ENCODE data around the gene NPAS1. TPM values are rescaled to one million over a fixed set of nuclear protein-coding genes. Genes with fewer than 3 reads are reported as not detected.
"Not testable (repeated sequence)": the region's sequence is repeated elsewhere in the genome, so short reads cannot be mapped to it uniquely, and the experiment has no call there.

Gene NPAS1
- polyA plus RNA-seq, 4 donors: 0.78 to 3.7 (median 1.1) TPM

DNA sequence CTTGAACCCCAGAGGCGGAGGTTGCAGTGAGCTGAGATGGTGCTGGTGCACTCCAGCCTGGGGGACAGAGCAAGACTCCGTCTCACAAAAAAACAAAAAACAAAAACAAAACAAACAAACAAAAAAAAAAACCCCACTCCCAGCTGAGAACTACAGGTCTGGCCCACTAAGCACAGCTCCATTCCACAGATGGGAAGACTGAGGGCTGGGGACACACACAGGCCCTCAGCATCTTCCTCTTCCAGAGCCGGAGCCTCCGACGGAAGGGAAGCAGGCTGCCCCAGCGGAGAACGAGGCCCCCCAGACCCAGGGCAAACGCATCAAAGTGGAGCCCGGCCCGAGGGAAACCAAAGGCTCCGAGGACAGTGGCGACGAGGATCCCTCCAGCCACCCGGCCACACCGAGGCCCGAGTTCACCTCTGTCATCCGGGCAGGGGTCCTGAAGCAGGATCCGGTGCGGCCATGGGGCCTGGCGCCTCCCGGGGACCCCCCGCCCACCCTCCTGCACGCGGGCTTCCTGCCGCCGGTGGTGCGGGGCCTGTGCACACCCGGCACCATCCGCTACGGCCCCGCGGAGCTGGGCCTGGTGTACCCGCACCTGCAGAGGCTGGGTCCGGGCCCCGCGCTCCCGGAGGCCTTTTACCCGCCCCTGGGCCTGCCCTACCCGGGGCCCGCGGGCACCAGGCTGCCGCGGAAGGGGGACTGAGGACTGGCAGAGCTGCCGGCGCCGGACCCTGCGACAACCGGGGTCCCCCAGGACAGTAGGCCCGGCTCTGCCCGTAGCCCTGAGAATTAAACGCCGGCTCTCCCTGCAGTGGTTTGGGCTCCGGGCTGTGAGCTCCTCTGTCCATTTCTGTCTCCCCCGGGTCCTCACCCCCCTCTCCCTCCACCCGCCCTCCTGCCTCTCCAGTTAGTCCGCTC is 25.6 kb downstream of the NPAS1 start:
- DNase-seq (ENCODE audit: low read depth in 4 of 4, low spot score in 3 of 4): no peak

DNA sequence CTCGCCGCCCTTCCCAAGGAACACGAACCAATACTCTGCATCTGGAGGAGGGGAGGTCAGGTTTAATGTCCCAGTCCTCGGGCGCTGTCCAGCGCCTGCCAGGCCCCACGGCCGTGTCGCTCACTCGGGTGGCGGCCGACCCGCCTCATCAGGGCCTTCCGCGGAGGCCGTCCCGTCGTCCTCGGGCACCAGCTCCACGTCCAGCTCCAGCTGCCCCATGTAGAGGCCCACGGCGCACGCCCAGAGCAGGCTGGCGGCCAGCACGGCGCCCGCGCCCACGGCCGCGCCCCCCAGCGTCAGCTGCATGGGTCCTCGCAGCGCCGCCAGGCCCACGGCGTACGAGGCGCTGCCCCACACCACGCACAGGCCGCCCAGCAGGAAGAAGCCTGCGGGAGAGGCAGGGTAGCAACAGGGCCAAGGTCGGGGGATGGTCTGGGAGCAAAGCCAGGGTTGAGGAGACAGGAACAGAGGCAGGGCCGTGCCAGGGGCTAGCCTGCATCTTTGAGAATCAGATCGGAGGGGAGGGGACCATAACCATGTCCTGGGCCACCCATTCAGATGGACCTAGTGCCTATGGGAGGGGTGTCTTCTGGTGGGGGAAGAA is 26.3 kb downstream of the NPAS1 start:
- DNase-seq (ENCODE audit: low read depth in 4 of 4, low spot score in 3 of 4): no peak

DNA sequence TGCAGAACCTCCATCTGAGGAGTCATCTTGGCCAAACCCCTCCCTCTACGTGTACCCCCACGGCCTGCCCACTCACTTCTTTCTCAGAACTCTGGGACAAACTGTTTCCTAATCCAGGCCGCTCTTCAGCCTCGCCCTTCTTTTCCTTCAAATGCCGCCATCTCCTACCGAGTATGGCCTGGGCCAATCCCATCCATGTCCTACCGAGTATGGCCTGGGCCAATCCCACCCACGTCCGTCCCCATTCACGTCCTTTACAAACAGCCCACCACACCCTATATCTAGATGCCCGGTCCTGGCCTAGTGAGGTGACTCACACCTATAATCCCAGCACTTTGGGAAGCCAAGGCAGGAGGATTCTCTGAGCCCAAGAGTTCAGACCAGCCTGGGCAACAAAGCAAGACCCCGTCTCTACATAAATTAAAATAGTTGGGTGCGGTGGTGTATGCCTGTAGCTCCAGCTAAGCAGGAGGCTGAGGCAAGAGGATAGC is 27.7 kb downstream of the NPAS1 start:
- no peak for DNase-seq (ENCODE audit: low read depth in 4 of 4, low spot score in 3 of 4)

DNA sequence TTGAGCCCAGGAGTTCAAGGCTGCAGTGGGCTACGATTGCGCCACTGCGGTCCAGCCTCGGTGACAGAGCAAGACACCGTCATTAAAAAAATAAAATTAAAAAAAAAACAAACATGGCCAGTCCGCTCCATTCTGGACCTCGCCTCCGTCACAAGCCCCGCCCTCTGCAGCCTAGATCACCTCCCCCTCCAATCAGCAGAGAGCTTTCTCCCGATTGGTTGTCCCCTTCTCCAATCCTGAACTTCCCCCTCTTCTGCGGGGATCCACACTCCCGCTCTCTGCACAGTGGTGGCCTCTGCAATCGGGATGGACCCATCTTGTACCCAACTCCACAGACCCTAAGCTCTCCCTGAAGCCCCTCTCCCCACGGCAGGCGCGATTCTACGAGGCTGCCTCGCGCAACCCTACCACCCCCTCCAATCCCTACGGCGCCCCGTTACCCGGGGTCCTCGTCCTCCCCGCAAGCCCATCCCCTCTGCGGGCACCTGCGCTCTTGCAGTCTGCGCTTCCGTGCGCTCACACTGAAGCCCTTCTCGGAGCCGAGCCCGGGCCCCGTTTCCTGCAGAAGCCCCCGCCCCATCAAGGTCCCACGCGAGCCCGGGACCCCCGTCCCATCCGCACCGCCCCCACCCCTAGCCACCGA is 28.2 kb downstream of the NPAS1 start:
- DNase-seq (ENCODE audit: low read depth in 4 of 4, low spot score in 3 of 4): peak in 2 of 4 donors; percentile 60 to 76

- no peak for DNase-seq (ENCODE audit: low read depth in 4 of 4, low spot score in 3 of 4)
Observed at GRCh38 chr19:47049307-47049700, 29.7 kb downstream of the NPAS1 start.

GRCh38 chr19:47050562-47050961 is 30.9 kb downstream of the NPAS1 start:
- DNase-seq (ENCODE audit: low read depth in 4 of 4, low spot score in 3 of 4): not testable (repeated sequence)

- no peak for DNase-seq (ENCODE audit: low read depth in 4 of 4, low spot score in 3 of 4)
Observed at GRCh38 chr19:47056411-47056810, 36.8 kb downstream of the NPAS1 start.

DNA sequence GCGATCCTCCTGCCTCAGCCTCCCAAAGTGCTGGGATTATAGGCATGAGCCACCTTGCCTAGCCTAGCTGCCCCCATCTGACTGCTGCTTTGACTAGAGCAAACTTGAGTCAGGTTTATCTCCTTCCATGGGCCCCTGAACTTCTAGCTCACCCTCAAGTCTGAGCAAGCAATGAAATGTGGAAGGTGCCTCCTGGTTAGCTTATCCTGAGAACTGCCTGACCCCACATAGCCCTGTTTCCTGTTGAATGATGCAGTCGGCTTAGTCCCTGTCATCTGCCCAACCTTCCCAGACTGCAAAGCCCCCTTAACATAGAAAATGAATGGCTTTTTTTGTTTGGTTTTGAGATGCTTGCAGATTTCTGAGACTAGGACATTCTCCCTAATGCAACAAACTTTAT is 37.7 kb downstream of the NPAS1 start:
- DNase-seq (ENCODE audit: low read depth in 4 of 4, low spot score in 3 of 4): no peak

DNA sequence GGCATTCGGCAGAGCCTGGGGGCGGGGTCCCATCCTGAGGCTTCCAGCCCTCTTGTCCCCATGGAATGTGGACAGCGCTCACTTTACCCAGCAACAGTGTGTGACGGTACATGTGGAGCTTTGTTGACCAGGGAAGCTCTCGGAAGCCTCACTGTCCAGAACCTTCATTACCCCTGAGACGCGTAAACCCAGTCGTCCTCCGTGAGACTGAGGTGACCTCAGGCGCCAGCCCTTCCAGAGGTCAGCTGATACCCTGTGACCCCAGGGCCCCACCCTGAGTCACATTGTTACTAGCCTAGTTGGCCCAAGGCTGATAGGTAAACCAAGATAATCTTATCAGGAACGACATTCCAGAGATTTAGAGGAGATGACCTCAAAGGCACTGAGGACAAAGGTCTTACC is 39.0 kb downstream of the NPAS1 start:
- no peak for DNase-seq (ENCODE audit: low read depth in 4 of 4, low spot score in 3 of 4)

- DNase-seq (ENCODE audit: low read depth in 4 of 4, low spot score in 3 of 4): no peak
Observed at GRCh38 chr19:47063874-47064273, 44.2 kb downstream of the NPAS1 start.

DNA sequence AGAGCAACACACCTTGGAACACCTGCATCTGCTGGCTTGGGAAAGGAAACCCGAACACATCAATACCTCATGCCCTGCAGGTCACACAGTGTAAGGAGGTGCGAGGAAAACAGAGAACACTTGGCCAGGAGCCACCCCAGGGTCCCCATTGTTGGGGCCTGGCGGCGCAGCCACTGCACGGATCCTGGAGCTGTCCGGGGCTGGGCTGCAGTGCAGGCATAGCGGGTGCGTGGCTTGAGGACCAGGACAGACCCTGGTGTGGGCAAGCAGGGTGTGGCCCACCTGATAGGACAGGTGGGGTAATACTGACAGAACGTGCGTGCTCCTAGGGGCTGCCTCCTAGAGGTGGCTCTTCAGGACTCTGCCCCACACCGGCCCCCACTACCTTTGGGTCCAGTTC is 45.6 kb downstream of the NPAS1 start:
- no peak for DNase-seq (ENCODE audit: low read depth in 4 of 4, low spot score in 3 of 4)

DNA sequence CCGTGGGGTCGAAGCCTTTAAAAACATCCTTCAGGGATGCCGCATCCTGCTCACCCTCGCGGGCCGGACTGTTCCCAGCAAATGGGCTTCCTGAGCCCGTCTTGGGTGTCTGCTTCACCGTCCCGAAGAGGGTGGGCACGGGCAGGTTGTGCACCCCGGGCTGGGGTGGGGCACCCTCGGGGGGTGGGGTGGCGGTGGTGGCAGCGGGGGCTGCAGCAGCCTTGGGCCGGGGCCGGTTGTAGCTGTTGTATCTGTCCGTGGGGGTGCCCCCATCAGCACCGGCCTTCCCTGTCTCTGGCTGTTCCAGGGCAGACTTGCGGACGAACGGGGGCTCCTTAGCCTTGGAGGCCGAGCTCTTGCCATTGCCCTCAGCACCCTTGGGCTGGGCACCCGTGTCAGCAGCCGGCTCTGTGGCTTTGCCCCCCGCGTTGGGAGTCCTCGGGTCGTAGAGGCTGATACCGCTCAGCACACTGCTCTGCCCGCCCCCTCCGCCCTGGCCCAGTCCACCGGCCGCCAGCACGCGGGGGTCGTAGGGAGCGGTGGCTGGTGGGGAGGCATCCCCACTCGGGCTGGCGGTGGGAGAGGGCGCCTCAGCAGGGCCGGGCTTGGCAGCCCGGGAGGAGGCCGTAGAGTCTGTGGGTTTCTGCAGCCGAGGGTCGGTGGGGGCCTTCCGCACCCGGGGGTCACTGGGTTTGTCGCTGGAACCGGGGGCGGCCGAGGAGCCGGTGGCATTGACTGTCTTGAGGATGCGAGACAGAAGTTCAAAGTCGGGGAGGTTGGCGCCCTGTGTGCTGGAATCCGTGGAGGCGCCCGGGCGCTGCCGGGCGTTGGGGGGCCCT is 47.0 kb downstream of the NPAS1 start:
- DNase-seq (ENCODE audit: low read depth in 4 of 4, low spot score in 3 of 4): no peak

DNA sequence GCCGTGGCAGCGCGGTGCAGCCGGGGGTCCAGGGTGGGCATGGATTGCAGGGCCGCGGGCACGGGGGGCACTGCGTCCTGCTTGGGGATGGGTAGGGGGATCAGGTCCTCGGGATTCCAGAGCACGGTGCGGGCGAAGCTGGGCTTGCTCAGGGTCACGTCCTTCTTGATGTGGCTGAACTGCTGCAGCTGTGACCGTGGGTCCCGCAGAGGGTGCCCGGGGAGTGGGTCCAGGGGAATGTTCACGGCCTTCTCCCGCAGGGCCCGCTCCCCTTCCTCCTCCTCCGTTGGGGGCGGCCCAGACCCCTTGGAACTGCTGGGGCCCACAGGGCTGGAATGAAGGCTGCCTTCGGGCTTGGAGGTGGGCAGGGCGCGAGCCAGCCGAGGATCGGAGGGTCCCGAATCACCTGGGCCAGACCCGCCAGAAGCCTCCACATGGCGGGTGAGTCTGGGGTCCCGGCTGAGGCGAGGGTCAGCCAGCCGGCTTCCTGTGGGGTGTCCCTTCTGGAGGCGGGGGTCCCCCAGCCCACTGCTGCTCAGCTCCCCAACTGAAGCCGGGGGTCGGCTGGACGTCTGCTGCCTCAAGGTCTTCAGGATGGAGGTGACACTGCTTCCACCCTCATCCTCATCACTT is 47.7 kb downstream of the NPAS1 start:
- no peak for DNase-seq (ENCODE audit: low read depth in 4 of 4, low spot score in 3 of 4)

DNA sequence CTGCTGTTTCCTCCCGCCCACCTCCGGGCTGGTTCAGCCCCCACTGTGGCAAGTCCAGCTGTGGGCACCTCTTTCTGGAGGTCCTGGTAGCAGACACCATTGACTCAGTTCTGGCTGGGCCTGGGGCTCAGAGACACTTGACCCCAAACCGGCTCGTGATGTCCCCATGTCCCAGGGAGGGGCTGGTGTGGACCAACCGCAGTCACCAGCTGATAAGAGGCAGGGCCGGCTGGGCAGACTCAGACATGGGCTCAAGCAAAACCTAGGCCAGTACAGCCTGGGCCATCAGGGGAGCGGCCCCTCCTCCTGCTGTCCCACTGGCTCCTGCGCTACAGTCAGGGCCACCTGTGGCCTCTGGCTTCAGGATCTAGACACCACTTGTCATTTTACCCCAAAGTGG is 48.6 kb downstream of the NPAS1 start:
- no peak for DNase-seq (ENCODE audit: low read depth in 4 of 4, low spot score in 3 of 4)

GRCh38 chr19:47068876-47069406 is 49.3 kb downstream of the NPAS1 start:
- DNase-seq (ENCODE audit: low read depth in 4 of 4, low spot score in 3 of 4): no peak

- no peak for DNase-seq (ENCODE audit: low read depth in 4 of 4, low spot score in 3 of 4)
Observed at GRCh38 chr19:47069795-47070194, 50.2 kb downstream of the NPAS1 start.

DNA sequence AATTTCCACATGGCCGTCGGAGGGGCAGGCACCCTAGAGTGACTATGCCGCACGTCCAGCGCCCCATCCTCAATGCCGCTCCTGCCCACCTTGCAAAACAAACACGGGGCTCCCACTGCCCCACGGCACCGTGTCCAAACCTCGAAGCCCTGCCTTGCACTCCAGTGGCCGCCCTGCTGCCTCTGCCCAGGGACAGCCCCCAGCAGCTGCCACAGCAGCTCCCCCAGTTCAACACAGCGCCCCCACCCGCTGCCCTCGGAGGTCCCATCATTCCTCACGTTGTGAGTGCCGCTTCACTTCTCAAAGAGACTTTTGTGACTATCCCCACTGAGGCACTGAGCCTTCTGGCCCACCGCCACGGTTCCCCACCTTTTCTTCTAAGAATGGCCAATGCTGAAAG is 51.1 kb downstream of the NPAS1 start:
- no peak for DNase-seq (ENCODE audit: low read depth in 4 of 4, low spot score in 3 of 4)

DNA sequence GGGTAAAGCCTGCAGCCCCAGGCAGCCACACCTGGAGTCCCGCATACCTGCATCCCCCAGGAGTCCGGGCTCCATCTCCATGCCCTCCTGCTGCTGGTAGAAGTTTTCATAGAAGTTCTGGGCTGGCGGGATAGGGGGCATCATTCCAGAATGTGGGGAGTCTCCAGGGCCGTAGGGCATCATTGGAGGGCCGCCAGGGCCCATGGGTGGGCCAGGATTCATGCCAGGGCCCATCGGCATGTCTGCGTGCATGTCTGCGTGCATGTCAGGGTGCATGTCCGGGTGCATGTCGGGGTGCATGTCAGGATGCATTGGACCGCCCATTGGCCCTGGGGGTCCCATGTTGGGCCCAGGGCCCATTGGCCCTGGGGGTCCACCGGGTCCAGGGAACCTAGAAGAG is 52.1 kb downstream of the NPAS1 start:
- no peak for DNase-seq (ENCODE audit: low read depth in 4 of 4, low spot score in 3 of 4)

DNA sequence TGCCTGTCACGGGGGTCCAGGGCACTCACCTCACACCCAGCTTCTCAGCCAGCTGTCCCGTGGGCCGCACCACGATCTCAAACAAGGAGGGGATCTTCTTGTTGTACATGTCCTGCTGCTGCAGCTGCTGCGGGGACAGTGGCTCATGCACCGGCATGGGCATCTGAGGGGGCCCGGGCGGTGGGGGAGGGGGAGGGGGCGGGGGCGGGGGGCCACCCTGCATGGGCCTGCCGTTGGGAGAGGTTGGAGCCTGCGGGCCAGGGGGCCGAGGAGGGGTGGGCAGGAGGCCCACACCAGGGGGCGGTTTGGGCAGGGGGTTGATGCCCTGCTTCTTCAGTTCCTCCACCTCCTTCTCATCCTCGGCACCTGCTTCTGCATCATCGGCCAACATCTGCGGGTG is 52.7 kb downstream of the NPAS1 start:
- DNase-seq (ENCODE audit: low read depth in 4 of 4, low spot score in 3 of 4): no peak

DNA sequence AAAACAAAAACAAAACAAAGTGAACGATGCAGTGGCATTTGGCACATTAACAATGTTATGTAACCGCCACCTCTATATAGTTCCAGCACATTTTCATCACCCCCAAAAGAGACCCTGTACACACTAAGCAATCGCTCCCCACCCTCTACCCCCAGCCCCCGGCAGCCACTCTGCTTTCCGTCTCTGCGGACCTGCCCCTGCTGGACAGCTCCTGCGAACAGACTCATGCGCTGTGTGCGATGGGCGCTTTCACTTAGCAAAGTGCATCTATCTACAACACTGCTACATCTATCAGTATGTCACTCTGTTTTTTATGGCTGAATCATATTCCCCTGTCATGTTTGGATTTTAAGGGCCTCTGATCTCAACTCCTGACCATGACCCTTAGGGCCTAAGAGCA is 53.9 kb downstream of the NPAS1 start:
- no peak for DNase-seq (ENCODE audit: low read depth in 4 of 4, low spot score in 3 of 4)

Measured in left renal pelvis (tissue), 4 donors.